AG04449 (cell line): ENCODE results near the gene COQ5.

ENCODE experiments used
- CTCF ChIA-PET: fragments of 350-600 bp; formaldehyde crosslinking; extraction: SDS; loops from one replicate; lab custom pipeline; 2021; ENCODE audit warnings: antibody characterized with exemption; lab: Yijun Ruan, JAX
- POLR2A ChIA-PET: fragments of 400-600, 350-600 bp; formaldehyde crosslinking; extraction: SDS; loops from one replicate; lab custom pipeline; 2020; ENCODE audit warnings: antibody characterized with exemption, inconsistent platforms; lab: Yijun Ruan, JAX
- DNase-seq: peaks from one replicate; pipeline ENCODE4 v3.0.0-alpha.2; 2010; ENCODE audit warnings: low read depth, low spot score
- H3K4me3 ChIP-seq: 2 replicates; pipeline ENCODE4 v1.5.1; 2011; ENCODE audit warnings: low read depth, mild to moderate bottlenecking, control low read depth, low read length
- CTCF ChIP-seq: IDR thresholded peaks from one replicate; pipeline ENCODE4 v1.5.1; 2011; ENCODE audit warnings: mild to moderate bottlenecking, moderate library complexity, low read length, control low read depth, inconsistent platforms; ENCODE audit not compliant: insufficient read depth; ENCODE audit errors: missing control alignments

COQ5 gene

GRCh38 chr12:120462099-120462640, 66.8 kb downstream of the COQ5 start:
- ChIA-PET POLR2A (no interaction called here), CTCF (interaction anchor here (0.6 to 9.9 kb wide), 3 partner anchors 11 to 105 kb away, joined by 3 to 242 read pairs (median 9); partner anchors contain the start of genes GATC and TRIAP1)
- no peak for DNase-seq
- H3K4me3 ChIP-seq: no peak overlapping the region
- no peak for TF ChIP-seq CTCF

- ChIA-PET POLR2A (interaction anchor here (2.0 kb wide), 1 partner anchor 36 kb away, joined by 6 read pairs; the partner anchor contains the start of gene DYNLL1), CTCF (interaction anchor here (19.2 kb wide), 1 partner anchor 6 kb away, joined by 242 read pairs; the partner anchor contains the start of gene SRSF9)
- DNase-seq: no peak
- no peak for TF ChIP-seq CTCF
- no peak overlapping the region for H3K4me3 ChIP-seq
These were observed 68.8 kb downstream of the COQ5 start for GRCh38 chr12:120460157-120460556.

GRCh38 chr12:120457133-120457532, 71.8 kb downstream of the COQ5 start:
- H3K4me3 ChIP-seq: no peak overlapping the region
- DNase-seq: no peak
- POLR2A ChIA-PET: no interaction called here
- peak; percentile 19 for TF ChIP-seq CTCF
- CTCF ChIA-PET: interaction anchor here (2.1 to 19.2 kb wide), 3 partner anchors 9 to 13 kb away, joined by 13 to 242 read pairs (median 15); partner anchors contain the start of gene SRSF9

DNA sequence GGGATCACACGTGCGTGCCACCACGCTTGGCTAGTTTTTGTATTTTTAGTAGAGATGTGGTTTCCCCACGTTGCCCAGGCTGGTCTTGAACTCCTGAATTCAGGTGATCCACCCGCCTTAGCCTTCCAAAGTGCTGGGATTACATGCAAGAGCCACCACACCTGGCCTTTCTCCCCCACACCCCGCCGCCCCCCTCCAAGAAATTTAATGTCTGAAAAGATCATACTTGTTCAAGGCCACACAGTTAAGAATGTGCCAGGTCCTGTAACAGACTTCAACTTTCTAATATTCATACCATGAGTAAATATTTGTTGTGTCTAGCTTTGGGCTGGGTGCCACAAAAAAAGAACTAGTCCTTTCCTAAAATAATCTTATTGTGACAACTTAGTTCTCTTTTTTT, 73.7 kb downstream of the COQ5 start:
- no peak for TF ChIP-seq CTCF
- no peak overlapping the region for H3K4me3 ChIP-seq
- ChIA-PET CTCF (interaction anchor here (19.2 kb wide), 1 partner anchor 11 kb away, joined by 242 read pairs; the partner anchor contains the start of gene SRSF9), POLR2A (no interaction called here)
- DNase-seq: no peak

GRCh38 chr12:120453977-120454376, 75.0 kb downstream of the COQ5 start:
- no peak overlapping the region for H3K4me3 ChIP-seq
- ChIA-PET CTCF (interaction anchor here (0.5 to 19.2 kb wide), 3 partner anchors 12 to 101 kb away, joined by 3 to 242 read pairs (median 4); partner anchors contain the start of gene SRSF9), POLR2A (no interaction called here)
- DNase-seq: no peak
- peak; percentile 26 for TF ChIP-seq CTCF
